Activated CD4-positive, alpha-beta memory T cell treated with anti-CD3 and anti-CD28 coated beads for 36 hours (primary cell): ENCODE measurements around the gene PNKD. TPM values are rescaled to one million over a fixed set of nuclear protein-coding genes. Genes with fewer than 3 reads are reported as not detected.

Experiments
- CTCF ChIA-PET: fragments of 350-600 bp; sonication (Branson Sonifier 250); formaldehyde crosslinking; loops from one replicate; lab custom pipeline; 2021; ENCODE audit warnings: antibody characterized with exemption, inconsistent platforms; lab: Charles Lee
- POLR2A ChIA-PET: fragments of 350-600 bp; sonication (Branson Sonifier 250); formaldehyde crosslinking; loops from one replicate; lab custom pipeline; 2021; ENCODE audit warnings: antibody characterized with exemption; lab: Charles Lee
- DNase-seq: peaks from one replicate; pipeline ENCODE4 v3.0.0-alpha.2; 2020
- H3K27ac Mint-ChIP-seq: one replicate; pipeline ENCODE4 v1.8.0; 2021; ENCODE audit warnings: mixed read lengths
- H3K27me3 Mint-ChIP-seq: one replicate; pipeline ENCODE4 v1.8.0; 2021; ENCODE audit warnings: mixed read lengths
- H3K36me3 Mint-ChIP-seq: one replicate; pipeline ENCODE4 v1.8.0; 2021; ENCODE audit warnings: mixed read lengths
- H3K4me1 Mint-ChIP-seq: one replicate; pipeline ENCODE4 v1.8.0; 2021; ENCODE audit warnings: low read depth, mixed read lengths
- H3K4me3 Mint-ChIP-seq: one replicate; pipeline ENCODE4 v1.8.0; 2021; ENCODE audit warnings: mild to moderate bottlenecking, mixed read lengths
- H3K9me3 Mint-ChIP-seq: one replicate; pipeline ENCODE4 v1.8.0; 2021; ENCODE audit warnings: mixed read lengths
- intact Hi-C: fragments of 100-400 bp; cut with micrococcal nuclease; formaldehyde crosslinking; loops from one replicate; pipeline ENCODE4 v1.15.1; 2023
- total RNA-seq, 2 experiments: library from RNA; stranded (reverse); gene quantifications; one replicate each; pipeline ENCODE4 v1.2.3, GENCODE V29; 2021

Gene PNKD
- total RNA-seq, 2 experiments from 2014 or later = 18.4 to 19.4 TPM

DNA sequence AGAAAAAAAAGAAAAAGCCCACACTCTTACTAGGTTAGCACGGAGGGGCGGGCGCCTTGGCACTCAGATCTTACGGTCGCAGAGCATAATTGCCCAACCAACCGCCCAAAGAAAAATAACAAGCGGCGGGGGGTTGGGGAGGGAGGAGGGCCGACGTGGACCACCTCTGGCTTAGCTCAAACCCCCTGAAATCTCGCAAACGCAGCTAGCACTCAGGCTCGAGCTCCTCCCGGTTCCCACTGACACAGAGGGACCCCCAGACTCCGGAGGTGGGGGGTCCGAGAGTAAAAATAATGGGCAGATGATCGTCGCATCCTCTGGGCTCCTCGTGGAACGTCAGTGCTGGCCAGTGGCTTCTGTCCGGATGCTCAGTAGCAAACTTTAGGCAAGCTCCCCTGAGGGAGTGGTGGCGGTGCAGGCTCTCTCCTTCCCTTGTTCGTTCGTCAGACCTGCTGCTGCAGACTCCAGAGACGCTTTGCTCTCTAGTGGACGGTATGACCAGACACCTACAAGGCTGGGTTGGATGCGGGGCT is 98.4 kb downstream of the PNKD start:
- Mint-ChIP-seq H3K4me1 (peaks cover 8% of the 10 kb centered on the region), H3K36me3 (no peaks in the 10 kb centered on the region), H3K27ac (no peak overlapping the region), H3K9me3 (no peaks in the 10 kb centered on the region), H3K4me3 (no peak overlapping the region), H3K27me3 (no peaks in the 10 kb centered on the region)
- CTCF ChIA-PET = interaction anchor here (1.5 to 1.9 kb wide), 2 partner anchors 12 to 67 kb away, joined by 4 to 5 read pairs; partner anchors contain the start of gene CATIP
- intact Hi-C loops = no loop called here
- DNase-seq = no peak
- POLR2A ChIA-PET = no interaction called here

DNA sequence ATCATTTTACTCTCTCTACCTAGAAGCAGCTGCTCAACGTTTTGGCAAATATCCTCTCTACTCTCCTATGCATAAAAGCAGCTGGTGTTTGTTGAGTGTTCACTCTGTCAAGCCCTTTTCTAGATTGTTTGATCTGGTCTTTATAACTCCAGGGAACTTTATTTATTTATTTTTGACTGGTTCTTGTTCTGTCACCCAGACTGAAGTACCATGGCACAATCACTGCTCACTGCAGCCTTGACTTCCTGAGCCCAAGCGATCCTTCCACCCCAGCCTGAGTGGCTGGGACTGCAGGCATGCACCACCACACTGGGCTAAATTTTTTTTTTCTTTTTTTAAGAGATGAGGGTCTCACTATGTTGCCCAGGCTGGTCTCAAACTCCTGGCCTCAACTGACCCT is 99.0 kb downstream of the PNKD start:
- Mint-ChIP-seq H3K27me3 (no peaks in the 10 kb centered on the region), H3K27ac (no peak overlapping the region), H3K4me1 (peaks cover 8% of the 10 kb centered on the region), H3K9me3 (no peaks in the 10 kb centered on the region), H3K4me3 (peak overlapping the region; percentile 16), H3K36me3 (no peaks in the 10 kb centered on the region)
- no peak for DNase-seq
- ChIA-PET CTCF (interaction anchor here (1.5 to 1.9 kb wide), 2 partner anchors 13 to 68 kb away, joined by 4 to 5 read pairs; partner anchors contain the start of gene CATIP), POLR2A (no interaction called here)
- intact Hi-C loops = no loop called here

DNA sequence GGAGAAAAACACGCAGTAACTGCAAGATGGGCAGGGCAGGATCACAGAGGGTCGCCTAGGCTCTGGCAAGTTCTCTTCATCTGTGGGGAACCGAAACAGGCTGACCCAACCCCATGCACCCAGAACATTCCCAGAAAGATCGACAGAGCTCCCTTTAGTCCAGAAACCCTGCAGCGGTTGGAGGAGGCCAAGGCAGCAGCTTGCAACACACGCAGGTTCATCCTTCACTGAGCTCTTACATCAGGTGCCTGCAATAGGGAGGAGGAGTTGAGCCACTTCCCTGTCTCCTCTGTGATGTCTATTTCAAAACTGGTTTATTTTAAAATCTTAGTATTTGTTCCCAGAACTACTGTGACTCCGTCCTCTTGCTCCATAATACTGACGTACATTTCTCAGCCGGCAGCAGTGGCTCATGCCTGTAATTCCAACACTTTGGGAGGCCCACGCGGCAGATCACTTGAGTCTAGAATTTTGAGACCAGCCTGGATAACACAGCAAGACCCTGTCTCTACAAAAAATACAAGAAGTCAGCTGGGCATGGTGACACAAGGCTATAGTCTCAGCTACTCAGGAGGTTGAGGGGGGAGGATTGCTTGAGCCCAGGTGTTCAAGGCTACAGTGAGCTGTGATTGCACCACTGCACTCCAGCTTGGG is 100.2 kb downstream of the PNKD start:
- ChIA-PET POLR2A (no interaction called here), CTCF (interaction anchor here (0.6 to 1.0 kb wide), 2 partner anchors 15 to 67 kb away, joined by 3 read pairs; no protein-coding TSS in a partner anchor)
- Mint-ChIP-seq H3K9me3 (no peaks in the 10 kb centered on the region), H3K36me3 (no peaks in the 10 kb centered on the region), H3K4me3 (no peak overlapping the region), H3K27me3 (no peaks in the 10 kb centered on the region), H3K27ac (no peak overlapping the region), H3K4me1 (peaks cover 8% of the 10 kb centered on the region)
- DNase-seq = no peak
- intact Hi-C loops = no loop called here

DNA sequence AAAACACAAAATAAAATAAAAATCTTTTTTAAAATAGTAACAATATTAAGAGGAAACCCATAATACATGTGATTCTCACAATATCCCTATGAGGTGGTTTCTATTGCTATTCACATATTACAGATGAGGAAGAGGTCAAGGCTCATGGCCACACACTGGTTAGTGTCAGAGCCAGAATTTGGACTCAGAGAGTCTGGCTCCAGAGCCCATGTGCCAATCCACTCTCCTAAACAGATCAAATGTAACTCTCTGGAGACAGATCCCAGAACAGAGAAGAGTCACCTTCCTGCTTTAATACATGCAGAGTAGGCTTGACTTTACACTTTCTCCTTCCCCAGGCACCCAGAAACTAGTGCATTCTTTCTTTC is 101.6 kb downstream of the PNKD start:
- H3K27me3 Mint-ChIP-seq = no peaks in the 10 kb centered on the region
- ChIA-PET CTCF (interaction anchor here (1.0 kb wide), 1 partner anchor 10 kb away, joined by 3 read pairs; no protein-coding TSS in a partner anchor), POLR2A (no interaction called here)
- no peaks in the 10 kb centered on the region for H3K9me3 Mint-ChIP-seq
- H3K4me3 Mint-ChIP-seq = no peak overlapping the region
- no peak for DNase-seq
- H3K27ac Mint-ChIP-seq = no peak overlapping the region
- no peaks in the 10 kb centered on the region for H3K36me3 Mint-ChIP-seq
- H3K4me1 Mint-ChIP-seq = peaks cover 8% of the 10 kb centered on the region
- intact Hi-C loops = no loop called here

DNA sequence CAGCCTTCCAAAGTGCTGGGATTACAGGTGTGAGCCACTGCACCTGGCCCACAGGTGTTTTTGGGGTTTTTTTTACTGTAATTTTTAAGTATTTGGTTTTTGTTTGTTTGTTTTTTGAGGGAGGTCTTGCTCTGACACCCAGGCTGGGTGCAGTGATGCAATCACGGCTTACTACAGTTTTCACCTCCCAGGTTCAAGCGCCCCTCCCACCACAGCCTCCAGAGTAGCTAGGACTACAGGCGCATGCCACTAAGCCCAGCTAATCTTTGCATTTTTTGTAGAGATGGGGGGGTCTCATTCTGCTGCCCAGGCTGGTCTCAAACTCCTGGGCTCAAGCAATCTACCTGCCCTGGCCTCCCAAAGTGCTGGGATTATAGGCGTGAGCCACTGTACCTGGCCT is 104.5 kb downstream of the PNKD start:
- H3K4me1 Mint-ChIP-seq = no peaks in the 10 kb centered on the region
- POLR2A ChIA-PET = no interaction called here
- H3K4me3 Mint-ChIP-seq = no peak overlapping the region
- H3K27ac Mint-ChIP-seq = no peak overlapping the region
- H3K9me3 Mint-ChIP-seq = no peaks in the 10 kb centered on the region
- H3K36me3 Mint-ChIP-seq = no peaks in the 10 kb centered on the region
- intact Hi-C loops = no loop called here
- CTCF ChIA-PET = no interaction called here
- no peaks in the 10 kb centered on the region for H3K27me3 Mint-ChIP-seq
- DNase-seq = no peak

DNA sequence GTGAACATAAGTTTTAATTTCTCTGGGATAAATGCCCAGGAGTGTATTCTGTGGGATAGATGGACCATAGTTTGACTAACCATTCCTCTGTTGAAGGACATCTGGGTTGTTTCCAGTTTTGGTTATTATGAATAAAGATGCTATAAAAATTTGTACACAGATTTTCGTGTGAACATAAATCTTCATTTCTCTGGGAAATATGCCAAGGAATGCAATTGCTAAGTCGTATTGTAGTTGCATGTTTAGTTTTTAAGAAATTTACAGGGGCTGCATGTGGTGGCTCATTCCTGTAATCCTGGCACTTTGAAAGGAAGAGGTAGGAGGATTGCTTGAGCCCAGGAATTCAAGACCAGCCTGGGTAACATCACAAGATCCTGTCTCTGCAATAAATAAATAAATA is 104.9 kb downstream of the PNKD start:
- H3K4me3 Mint-ChIP-seq = no peak overlapping the region
- no peaks in the 10 kb centered on the region for H3K27me3 Mint-ChIP-seq
- no peak overlapping the region for H3K27ac Mint-ChIP-seq
- no peaks in the 10 kb centered on the region for H3K9me3 Mint-ChIP-seq
- H3K36me3 Mint-ChIP-seq = no peaks in the 10 kb centered on the region
- ChIA-PET CTCF (no interaction called here), POLR2A (no interaction called here)
- intact Hi-C loops = no loop called here
- DNase-seq = no peak
- no peaks in the 10 kb centered on the region for H3K4me1 Mint-ChIP-seq

DNA sequence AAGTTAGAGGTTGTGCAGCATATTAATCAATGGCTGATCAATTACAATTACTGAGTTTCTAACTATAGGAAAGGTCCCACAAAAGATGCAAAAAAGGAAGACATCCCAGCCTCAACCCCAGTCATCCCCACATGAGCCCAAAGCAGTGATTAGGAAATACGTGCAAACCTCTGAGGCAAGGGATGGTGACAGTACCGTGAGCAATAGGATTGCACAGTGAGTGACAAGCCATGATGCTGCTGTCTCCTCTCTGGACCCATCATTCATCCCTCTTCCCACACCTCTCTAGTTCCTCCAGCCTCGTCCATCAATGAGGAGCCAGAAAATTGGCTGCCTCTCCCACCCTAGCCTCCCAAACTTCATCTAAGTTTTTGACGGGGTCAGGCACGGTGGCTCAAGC is 107.7 kb downstream of the PNKD start:
- intact Hi-C loops = no loop called here
- no peak overlapping the region for H3K27ac Mint-ChIP-seq
- H3K4me3 Mint-ChIP-seq = no peak overlapping the region
- no peak for DNase-seq
- H3K27me3 Mint-ChIP-seq = no peaks in the 10 kb centered on the region
- no peaks in the 10 kb centered on the region for H3K36me3 Mint-ChIP-seq
- ChIA-PET POLR2A (no interaction called here), CTCF (interaction anchor here (1.1 kb wide), 1 partner anchor 22 kb away, joined by 5 read pairs; the partner anchor contains the start of gene CATIP)
- no peaks in the 10 kb centered on the region for H3K4me1 Mint-ChIP-seq
- no peaks in the 10 kb centered on the region for H3K9me3 Mint-ChIP-seq

DNA sequence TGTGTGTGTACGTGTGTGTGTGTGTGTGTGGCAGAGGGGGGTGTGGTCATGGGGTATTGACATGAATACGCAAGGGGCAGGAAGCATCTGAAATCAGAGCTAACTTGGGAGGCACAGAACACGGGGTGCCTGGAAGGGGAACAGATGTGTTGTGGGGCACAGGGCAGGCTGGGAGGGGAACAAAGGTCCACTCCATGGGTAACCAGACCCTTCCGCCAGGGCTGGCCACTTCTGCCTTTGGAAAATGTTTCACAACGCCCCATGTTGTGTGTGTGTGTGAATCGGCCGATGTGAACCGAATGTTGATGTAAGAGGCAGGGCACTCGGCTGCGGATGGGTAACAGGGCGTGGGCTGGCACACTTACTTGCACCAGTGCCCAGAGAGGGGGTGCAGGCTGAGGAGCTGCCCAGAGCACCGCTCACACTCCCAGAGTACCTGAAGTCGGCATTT is 111.6 kb downstream of the PNKD start, which contains the start of gene SLC11A1:
Gene SLC11A1 (plus strand): TSS at position 358 of the 451 bp plus-strand sequence. CDS start 96 bp downstream, outside the sequence.
- Mint-ChIP-seq H3K4me3 (no peak within 1 kb of the TSS), H3K4me1 (no peaks in the 10 kb centered on the region), H3K27me3 (peaks cover 2% of the 10 kb centered on the region), H3K9me3 (no peaks in the 10 kb centered on the region), H3K36me3 (no peaks in the 10 kb centered on the region), H3K27ac (no peak within 1 kb of the TSS)
- intact Hi-C loops = no loop called here
- CTCF ChIA-PET = no interaction called here
- DNase-seq = no peak
- POLR2A ChIA-PET = no interaction called here

DNA sequence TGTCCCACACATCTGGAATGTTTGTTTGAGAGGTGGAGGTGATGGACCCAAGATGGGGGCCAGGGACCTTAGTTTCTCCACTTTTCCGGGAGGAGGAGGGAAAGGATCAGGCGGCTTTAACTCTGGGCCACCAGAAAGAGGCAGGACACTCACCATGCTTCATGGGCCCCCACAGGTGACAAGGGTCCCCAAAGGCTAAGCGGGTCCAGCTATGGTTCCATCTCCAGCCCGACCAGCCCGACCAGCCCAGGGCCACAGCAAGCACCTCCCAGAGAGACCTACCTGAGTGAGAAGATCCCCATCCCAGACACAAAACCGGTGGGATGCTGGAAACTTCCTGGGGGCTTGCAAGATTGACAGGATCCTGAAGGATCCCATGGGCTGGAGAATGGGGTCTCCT is 112.5 kb downstream of the PNKD start:
- intact Hi-C loops = no loop called here
- no peak for DNase-seq
- peaks cover 2% of the 10 kb centered on the region for H3K27me3 Mint-ChIP-seq
- H3K27ac Mint-ChIP-seq = no peak overlapping the region
- ChIA-PET POLR2A (interaction anchor here (0.6 kb wide), 1 partner anchor 271 kb away, joined by 3 read pairs; no protein-coding TSS in a partner anchor), CTCF (interaction anchor here (1.1 kb wide), 1 partner anchor 81 kb away, joined by 4 read pairs; no protein-coding TSS in a partner anchor)
- no peaks in the 10 kb centered on the region for H3K4me1 Mint-ChIP-seq
- H3K36me3 Mint-ChIP-seq = no peaks in the 10 kb centered on the region
- no peaks in the 10 kb centered on the region for H3K9me3 Mint-ChIP-seq
- H3K4me3 Mint-ChIP-seq = no peak overlapping the region

DNA sequence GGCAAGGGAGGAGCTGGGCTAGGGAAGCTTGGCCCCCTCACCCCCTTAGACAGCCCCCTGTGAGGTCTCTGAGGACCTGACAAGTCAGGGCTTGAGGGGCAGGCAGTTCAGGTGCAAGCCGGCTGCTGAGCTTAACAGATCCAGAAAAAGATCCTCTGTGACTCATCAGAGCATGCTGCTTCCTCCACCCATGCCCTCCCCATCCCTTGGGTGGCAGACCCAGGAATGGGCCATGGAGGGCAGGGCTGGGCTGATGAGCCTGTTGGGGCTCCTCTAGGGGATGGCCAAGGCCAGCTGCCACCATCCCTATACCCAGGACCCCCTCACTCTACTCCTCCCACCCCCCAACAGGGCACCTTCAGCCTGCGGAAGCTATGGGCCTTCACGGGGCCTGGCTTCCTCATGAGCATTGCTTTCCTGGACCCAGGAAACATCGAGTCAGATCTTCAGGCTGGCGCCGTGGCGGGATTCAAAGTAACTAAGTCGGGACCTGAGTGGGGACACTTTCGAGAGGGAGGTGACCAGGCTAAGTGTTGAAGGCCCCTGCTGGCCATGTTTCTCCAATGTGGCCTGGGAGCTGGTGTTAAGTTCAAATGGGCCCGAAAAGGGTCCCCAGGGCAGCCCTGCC is 113.7 kb downstream of the PNKD start:
- no peak overlapping the region for H3K4me3 Mint-ChIP-seq
- no peaks in the 10 kb centered on the region for H3K4me1 Mint-ChIP-seq
- POLR2A ChIA-PET = no interaction called here
- DNase-seq = no peak
- CTCF ChIA-PET = interaction anchor here (1.1 to 1.8 kb wide), 2 partner anchors 27 to 82 kb away, joined by 4 to 8 read pairs; partner anchors contain the start of gene CATIP
- intact Hi-C loops = no loop called here
- H3K9me3 Mint-ChIP-seq = no peaks in the 10 kb centered on the region
- H3K36me3 Mint-ChIP-seq = no peaks in the 10 kb centered on the region
- H3K27me3 Mint-ChIP-seq = peaks cover 2% of the 10 kb centered on the region
- H3K27ac Mint-ChIP-seq = no peak overlapping the region

DNA sequence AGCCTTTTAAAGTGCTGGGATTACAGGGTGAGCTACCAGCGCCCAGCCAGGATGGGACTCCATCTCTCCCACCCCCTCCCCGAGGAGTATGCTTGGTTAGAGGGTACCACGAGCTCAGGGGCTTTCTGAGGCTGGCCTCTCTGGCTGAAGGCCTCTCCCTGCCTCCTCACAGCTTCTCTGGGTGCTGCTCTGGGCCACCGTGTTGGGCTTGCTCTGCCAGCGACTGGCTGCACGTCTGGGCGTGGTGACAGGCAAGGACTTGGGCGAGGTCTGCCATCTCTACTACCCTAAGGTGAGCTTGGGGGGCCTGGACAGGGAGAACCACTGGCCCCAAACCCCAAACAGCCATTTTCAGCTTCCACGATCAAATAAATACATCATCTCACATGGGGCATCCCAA is 114.7 kb downstream of the PNKD start:
- intact Hi-C loops = no loop called here
- ChIA-PET CTCF (no interaction called here), POLR2A (no interaction called here)
- Mint-ChIP-seq H3K4me3 (no peak overlapping the region), H3K27ac (no peak overlapping the region), H3K9me3 (no peaks in the 10 kb centered on the region), H3K36me3 (no peaks in the 10 kb centered on the region), H3K4me1 (no peaks in the 10 kb centered on the region), H3K27me3 (peaks cover 2% of the 10 kb centered on the region)
- DNase-seq = no peak
